Esophagus muscularis mucosa (tissue), 4 donors: ENCODE results near the gene ROBO2. TPM values are rescaled to one million over a fixed set of nuclear protein-coding genes. Genes with fewer than 3 reads are reported as not detected.

Source experiments
- DNase-seq: peaks from one replicate; pipeline ENCODE4 v3.0.0-alpha.2; 2017; ENCODE audit errors: extremely low spot score
- H3K27ac ChIP-seq, 4 donors: fragments of 200-600 bp; sonication (generic); replicated peaks in 1 of 4; 1 replicate in 3 of 4; 2 replicates in 1 of 4; pipeline ENCODE4 v1.5.1; 2016 to 2019; ENCODE audit warnings: mild to moderate bottlenecking in 1 of 4
- H3K27me3 ChIP-seq, 4 donors: fragments of 200-600 bp; sonication (generic); one replicate each; pipeline versions ENCODE4 v1.5.1 to v1.6.0; 2016 to 2019
- H3K36me3 ChIP-seq, 4 donors: fragments of 200-600 bp; sonication (generic); one replicate each; pipeline ENCODE4 v1.5.1; 2016 to 2019
- H3K4me1 ChIP-seq, 4 donors: fragments of 200-600 bp; sonication (generic); one replicate each; pipeline ENCODE4 v1.5.1; 2016 to 2019
- H3K4me3 ChIP-seq, 4 donors: fragments of 200-600 bp; sonication (generic); 1 replicate in 2 of 4; 2 replicates in 2 of 4; pipeline ENCODE4 v1.5.1; 2016 to 2019; ENCODE audit warnings: mild to moderate bottlenecking in 4 of 4, moderate library complexity in 1 of 4
- H3K9me3 ChIP-seq, 4 donors: fragments of 200-600 bp; sonication (generic); 1 replicate in 3 of 4; 2 replicates in 1 of 4; pipeline ENCODE4 v1.5.1; 2016 to 2019
- EP300 ChIP-seq: sonication (generic); formaldehyde crosslinking; IDR thresholded peaks from one replicate; pipeline ENCODE4 v1.6.1; 2017; ENCODE audit warnings: antibody characterized with exemption
- POLR2A ChIP-seq: fragments of 450-650 bp; IDR thresholded peaks from one replicate; pipeline ENCODE4 v1.6.1; 2017; ENCODE audit warnings: antibody characterized with exemption, moderate library complexity, mild to moderate bottlenecking, low read depth
- POLR2AphosphoS5 ChIP-seq, 2 donors: sonication (generic); formaldehyde crosslinking; IDR thresholded peaks; one replicate each; pipeline ENCODE4 v1.6.1; 2017; ENCODE audit warnings: antibody characterized with exemption in 2 of 2
- WGBS: methylation state at CpG from one replicate; pipeline ENCODE4 v1.1.5; 2018; 5-methylcytosine and 5-hydroxymethylcytosine counted together
- intact Hi-C: fragments of 100-400 bp; cut with DNase I; formaldehyde crosslinking; loops from one replicate; pipeline ENCODE4 v1.15.1; 2023
- total RNA-seq, 4 donors: library from RNA; depleted of rRNA; stranded (reverse); fragments of >200 nt; gene quantifications; one replicate each; pipeline versions ENCODE4 v1.1.0 to v1.2.1, GENCODE V29; 2016
- TF ChIP-seq, protein P1 (sequence below), 3 experiments: fragments of 200-600 bp in 2 of 3; fragments of 450-650 bp in 1 of 3; sonication (generic) in 2 of 3; IDR thresholded peaks; one replicate each; pipeline ENCODE4 v1.5.1; 2017 to 2019; ENCODE audit warnings: antibody characterized with exemption in 3 of 3, mild to moderate bottlenecking in 2 of 3, moderate library complexity in 1 of 3

Gene ROBO2
- total RNA-seq, 4 donors from 2014 or later: 0.83 to 2.1 (median 1.3) TPM

DNA sequence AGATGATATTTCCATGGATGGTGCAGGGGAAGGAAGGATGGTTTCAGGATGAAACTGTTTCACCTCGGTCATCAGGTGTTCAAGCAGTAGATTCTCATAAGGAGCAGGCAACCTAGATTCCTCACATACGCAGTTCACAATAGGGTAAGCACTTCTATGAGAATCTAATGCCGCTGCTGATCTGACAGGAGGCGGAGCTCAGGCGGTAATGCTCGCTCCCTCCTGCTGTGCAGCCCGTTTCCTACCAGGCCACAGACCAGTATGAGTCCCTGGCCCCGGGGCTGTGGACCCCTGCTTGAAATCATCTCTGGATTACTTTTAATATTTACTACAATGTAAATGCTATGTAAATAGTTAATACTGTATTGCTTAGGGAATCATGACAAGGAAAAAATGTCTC is 241.8 kb downstream of the ROBO2 start:
- H3K36me3 ChIP-seq: no peaks in the 10 kb centered on the region
- H3K4me3 ChIP-seq: no peak overlapping the region
- H3K9me3 ChIP-seq: no peaks in the 10 kb centered on the region
- H3K4me1 ChIP-seq: no peaks in the 10 kb centered on the region
- TF ChIP-seq POLR2A: no peak
- TF ChIP-seq, protein P1, sequence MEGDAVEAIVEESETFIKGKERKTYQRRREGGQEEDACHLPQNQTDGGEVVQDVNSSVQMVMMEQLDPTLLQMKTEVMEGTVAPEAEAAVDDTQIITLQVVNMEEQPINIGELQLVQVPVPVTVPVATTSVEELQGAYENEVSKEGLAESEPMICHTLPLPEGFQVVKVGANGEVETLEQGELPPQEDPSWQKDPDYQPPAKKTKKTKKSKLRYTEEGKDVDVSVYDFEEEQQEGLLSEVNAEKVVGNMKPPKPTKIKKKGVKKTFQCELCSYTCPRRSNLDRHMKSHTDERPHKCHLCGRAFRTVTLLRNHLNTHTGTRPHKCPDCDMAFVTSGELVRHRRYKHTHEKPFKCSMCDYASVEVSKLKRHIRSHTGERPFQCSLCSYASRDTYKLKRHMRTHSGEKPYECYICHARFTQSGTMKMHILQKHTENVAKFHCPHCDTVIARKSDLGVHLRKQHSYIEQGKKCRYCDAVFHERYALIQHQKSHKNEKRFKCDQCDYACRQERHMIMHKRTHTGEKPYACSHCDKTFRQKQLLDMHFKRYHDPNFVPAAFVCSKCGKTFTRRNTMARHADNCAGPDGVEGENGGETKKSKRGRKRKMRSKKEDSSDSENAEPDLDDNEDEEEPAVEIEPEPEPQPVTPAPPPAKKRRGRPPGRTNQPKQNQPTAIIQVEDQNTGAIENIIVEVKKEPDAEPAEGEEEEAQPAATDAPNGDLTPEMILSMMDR (IDR thresholded peaks at IDR 0.05): no peak
- no peak for TF ChIP-seq EP300
- no peak for TF ChIP-seq POLR2AphosphoS5 (IDR thresholded peaks at IDR 0.05)
- DNase-seq: no peak
- 74% methylated on average over 8 of the region's 8 CpGs for WGBS
- no peak overlapping the region for H3K27ac ChIP-seq
- intact Hi-C loops: no loop called here
- no peaks in the 10 kb centered on the region for H3K27me3 ChIP-seq

DNA sequence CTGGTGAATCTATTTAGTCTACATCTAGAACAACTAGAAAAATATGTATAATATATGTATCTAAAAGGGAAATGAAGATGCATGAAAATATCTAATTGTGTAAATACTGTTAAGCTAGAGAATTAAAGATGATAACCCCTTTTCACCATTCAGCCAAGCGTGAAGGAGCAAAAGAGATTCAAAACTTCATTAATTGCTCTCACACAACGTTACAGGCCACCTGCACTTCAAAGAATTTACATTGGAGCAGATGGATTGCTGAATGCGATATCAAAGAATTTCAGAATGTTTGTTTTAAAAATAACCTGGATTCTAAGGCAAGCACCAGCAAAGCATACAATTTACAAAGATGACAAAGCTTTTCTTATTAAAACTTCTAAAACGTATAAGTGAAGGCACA is 243.2 kb downstream of the ROBO2 start:
- no peak for TF ChIP-seq POLR2A
- no peak for TF ChIP-seq POLR2AphosphoS5 (IDR thresholded peaks at IDR 0.05)
- no peak for TF ChIP-seq EP300
- TF ChIP-seq, protein P1 (IDR thresholded peaks at IDR 0.05): no peak
- WGBS: 70% methylated on average over 4 of the region's 4 CpGs
- intact Hi-C loops: no loop called here
- DNase-seq: no peak
- no peaks in the 10 kb centered on the region for H3K36me3 ChIP-seq
- no peak overlapping the region for H3K4me3 ChIP-seq
- no peaks in the 10 kb centered on the region for H3K9me3 ChIP-seq
- H3K4me1 ChIP-seq: no peaks in the 10 kb centered on the region
- no peaks in the 10 kb centered on the region for H3K27me3 ChIP-seq
- no peak overlapping the region for H3K27ac ChIP-seq

DNA sequence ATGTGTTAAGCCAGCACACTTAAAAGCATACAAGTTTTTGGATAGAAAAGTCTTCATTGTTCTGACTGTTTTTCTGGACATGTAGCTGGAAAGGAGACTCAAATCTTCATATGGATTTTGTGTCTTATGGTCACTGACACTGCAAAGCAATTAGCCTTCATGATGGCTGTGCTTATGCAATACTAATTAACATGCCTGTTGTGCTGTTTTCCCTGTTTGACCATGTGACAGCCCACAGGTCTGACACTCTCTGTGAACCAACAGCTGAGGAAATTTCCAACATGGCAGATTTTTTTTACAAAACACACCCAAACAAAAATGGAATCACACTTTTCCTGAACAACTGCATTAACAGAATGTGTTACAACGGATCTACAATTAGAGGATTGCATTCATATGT is 248.4 kb downstream of the ROBO2 start:
- Histone ChIP-seq H3K4me1 (no peaks in the 10 kb centered on the region), H3K27ac (no peak overlapping the region), H3K27me3 (no peaks in the 10 kb centered on the region), H3K36me3 (no peaks in the 10 kb centered on the region), H3K4me3 (no peak overlapping the region), H3K9me3 (no peaks in the 10 kb centered on the region)
- intact Hi-C loops: no loop called here
- TF ChIP-seq, protein P1 (IDR thresholded peaks at IDR 0.05): no peak
- TF ChIP-seq POLR2AphosphoS5 (IDR thresholded peaks at IDR 0.05): no peak
- no peak for TF ChIP-seq POLR2A
- 86% methylated on average over 1 of the region's 1 CpG for WGBS
- no peak for DNase-seq

DNA sequence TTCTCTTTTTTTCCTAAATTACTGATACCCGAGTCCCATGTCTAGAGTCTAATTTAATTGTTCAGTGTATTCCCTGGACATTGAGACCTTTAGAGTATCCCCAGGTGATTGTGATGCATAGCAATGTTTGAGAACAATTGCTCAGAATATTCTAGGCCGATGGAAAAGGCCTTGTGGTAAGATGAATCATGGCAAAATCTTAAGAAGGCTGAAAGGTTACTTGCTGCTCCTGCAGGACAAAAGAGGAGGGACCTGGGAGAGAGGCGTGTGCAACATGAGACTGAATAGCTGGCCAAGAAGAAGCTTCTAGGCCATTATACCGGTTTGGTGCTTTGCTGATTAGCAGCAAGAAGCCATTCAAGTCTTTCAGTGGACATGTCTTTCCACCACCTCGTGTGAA is 256.6 kb downstream of the ROBO2 start:
- no peaks in the 10 kb centered on the region for H3K27me3 ChIP-seq
- H3K27ac ChIP-seq: no peak overlapping the region
- no peak for DNase-seq
- WGBS: 83% methylated on average over 5 of the region's 5 CpGs
- no peaks in the 10 kb centered on the region for H3K4me1 ChIP-seq
- TF ChIP-seq, protein P1 (IDR thresholded peaks at IDR 0.05): no peak
- TF ChIP-seq POLR2A: no peak
- TF ChIP-seq POLR2AphosphoS5 (IDR thresholded peaks at IDR 0.05): no peak
- no peak for TF ChIP-seq EP300
- H3K9me3 ChIP-seq: no peaks in the 10 kb centered on the region
- H3K4me3 ChIP-seq: no peak overlapping the region
- intact Hi-C loops: no loop called here
- no peaks in the 10 kb centered on the region for H3K36me3 ChIP-seq

GRCh38 chr3:77298417-77298816 is 258.5 kb downstream of the ROBO2 start:
- no peak for DNase-seq

More at GRCh38 chr3:77298417-77298816, 258.5 kb downstream of the ROBO2 start:
- Histone ChIP-seq H3K36me3 (no peaks in the 10 kb centered on the region), H3K9me3 (no peaks in the 10 kb centered on the region), H3K4me3 (no peak overlapping the region), H3K4me1 (no peaks in the 10 kb centered on the region), H3K27me3 (no peaks in the 10 kb centered on the region), H3K27ac (no peak overlapping the region)
- WGBS: 50% methylated on average over 1 of the region's 1 CpG
- TF ChIP-seq, protein P1 (IDR thresholded peaks at IDR 0.05): no peak
- no peak for TF ChIP-seq POLR2A
- no peak for TF ChIP-seq POLR2AphosphoS5 (IDR thresholded peaks at IDR 0.05)
- TF ChIP-seq EP300: no peak
- intact Hi-C loops: no loop called here
